Measurements from ENCODE around the gene ORMDL3.

The ORMDL3 gene

GRCh38 chr17:39871801-39872200 lies 55.6 kb downstream of the ORMDL3 start:
- DNase-seq (ENCODE audit: low read depth, low spot score): no peak
